Activated CD4-positive, alpha-beta memory T cell treated with anti-CD3 and anti-CD28 coated beads, Interleukin-2, amount 10 ng/mL, durations not matched to agents 7 days and 5 days (primary cell): ENCODE data around the gene DYSF. TPM values are rescaled to one million over a fixed set of nuclear protein-coding genes. Genes with fewer than 3 reads are reported as not detected.

ENCODE experiments used
- CTCF ChIA-PET: fragments of 350-600 bp; sonication (Branson Sonifier 250); formaldehyde crosslinking; loops from one replicate; lab custom pipeline; 2021; ENCODE audit warnings: antibody characterized with exemption, inconsistent platforms; lab: Charles Lee
- POLR2A ChIA-PET: fragments of 350-600 bp; sonication (Branson Sonifier 250); formaldehyde crosslinking; loops from one replicate; lab custom pipeline; 2021; ENCODE audit warnings: antibody characterized with exemption; lab: Charles Lee
- DNase-seq: peaks from one replicate; pipeline ENCODE4 v3.0.0-alpha.2; 2020
- H3K27ac Mint-ChIP-seq: one replicate; pipeline ENCODE4 v1.8.0; 2021; ENCODE audit warnings: mild to moderate bottlenecking, mixed read lengths
- H3K27me3 Mint-ChIP-seq: one replicate; pipeline ENCODE4 v1.8.0; 2021; ENCODE audit warnings: mixed read lengths
- H3K36me3 Mint-ChIP-seq: one replicate; pipeline ENCODE4 v1.8.0; 2021; ENCODE audit warnings: low read depth, mixed read lengths
- H3K4me1 Mint-ChIP-seq: one replicate; pipeline ENCODE4 v1.8.0; 2021; ENCODE audit warnings: mixed read lengths
- H3K4me3 Mint-ChIP-seq: one replicate; pipeline ENCODE4 v1.8.0; 2021; ENCODE audit warnings: mild to moderate bottlenecking, mixed read lengths
- H3K9me3 Mint-ChIP-seq: one replicate; pipeline ENCODE4 v1.8.0; 2021; ENCODE audit warnings: mixed read lengths
- total RNA-seq, 2 experiments: library from RNA; stranded (reverse); gene quantifications; one replicate each; pipeline ENCODE4 v1.2.3, GENCODE V29; 2021

Gene DYSF
- total RNA-seq, 2 experiments from 2014 or later, result not detected

DNA sequence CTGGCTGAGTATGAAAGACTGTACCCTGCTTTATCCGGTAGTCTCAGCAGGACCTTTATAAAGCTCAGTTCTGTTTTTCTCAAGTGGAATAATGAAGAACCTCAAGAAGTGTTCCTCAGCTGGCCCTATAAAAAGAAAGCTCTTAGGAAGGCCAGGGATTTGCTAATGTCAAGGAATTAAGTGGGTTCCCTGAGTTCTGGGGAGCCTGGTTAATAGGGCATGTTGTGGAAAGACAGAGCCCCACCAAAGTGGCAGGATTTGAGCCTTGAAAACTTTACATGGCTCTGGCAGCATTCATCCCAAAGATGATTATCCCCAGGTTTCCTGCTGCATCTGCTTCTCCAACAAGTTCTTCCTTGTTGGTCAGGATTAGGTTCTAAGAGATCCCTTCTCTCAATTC lies 6.9 kb upstream of the DYSF start:
- Mint-ChIP-seq H3K36me3 (no peaks in the 10 kb centered on the region), H3K4me1 (peaks cover 8% of the 10 kb centered on the region), H3K9me3 (no peaks in the 10 kb centered on the region), H3K27ac (no peak overlapping the region), H3K27me3 (peaks cover 7% of the 10 kb centered on the region), H3K4me3 (no peak overlapping the region)
- POLR2A ChIA-PET, result no interaction called here
- DNase-seq, result no peak
- CTCF ChIA-PET, result no interaction called here

DNA sequence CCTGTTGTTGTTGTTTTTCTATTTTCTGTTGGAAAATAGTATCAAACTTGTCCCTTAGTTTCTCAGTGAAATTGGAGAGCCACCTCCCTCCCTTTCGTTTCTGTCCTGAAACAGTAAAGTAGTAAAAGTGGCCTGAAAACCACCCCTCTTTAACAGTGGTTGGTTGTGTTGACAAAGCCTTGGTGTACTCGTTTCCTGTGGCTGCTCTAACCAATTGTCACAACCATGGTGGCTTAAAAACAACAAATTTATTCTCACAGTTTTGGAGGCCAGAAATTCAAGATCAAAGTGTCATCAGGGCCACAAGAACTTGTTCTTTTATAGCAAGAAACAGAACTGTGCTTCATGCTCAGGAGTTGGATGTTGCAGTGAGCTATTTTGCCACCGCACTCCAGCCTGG lies 4.0 kb upstream of the DYSF start:
- H3K4me3 Mint-ChIP-seq, result no peak overlapping the region
- CTCF ChIA-PET, result interaction anchor here (1.3 to 3.9 kb wide), 2 partner anchors 11 to 17 kb away, joined by 3 to 23 read pairs; no protein-coding TSS in a partner anchor
- H3K9me3 Mint-ChIP-seq, result no peaks in the 10 kb centered on the region
- no peak for DNase-seq
- POLR2A ChIA-PET, result interaction anchor here (1.4 kb wide), 1 partner anchor 14 kb away, joined by 3 read pairs; no protein-coding TSS in a partner anchor
- H3K36me3 Mint-ChIP-seq, result no peaks in the 10 kb centered on the region
- H3K27ac Mint-ChIP-seq, result no peak overlapping the region
- peaks cover 19% of the 10 kb centered on the region for H3K4me1 Mint-ChIP-seq
- peaks cover 31% of the 10 kb centered on the region for H3K27me3 Mint-ChIP-seq

DNA sequence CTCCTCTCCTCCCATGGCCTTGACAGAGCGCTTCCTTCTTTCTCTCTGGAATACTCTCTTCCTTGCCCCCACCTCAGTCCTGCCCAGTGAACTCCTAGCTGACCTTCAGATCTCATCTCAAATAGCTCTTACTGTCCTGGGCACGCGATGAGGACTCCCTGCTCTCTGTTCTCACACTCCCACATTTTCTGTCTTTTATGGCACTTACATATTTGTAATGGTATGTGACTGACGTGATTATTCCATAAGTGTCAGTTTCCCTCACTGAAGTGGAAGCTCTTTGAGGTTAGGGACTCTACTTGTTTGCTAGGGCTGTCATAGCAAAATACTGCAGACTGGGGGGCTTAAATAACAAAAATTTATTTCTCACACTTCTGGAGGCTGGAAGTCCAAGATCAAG lies 1.7 kb upstream of the DYSF start:
- no peak overlapping the region for H3K27ac Mint-ChIP-seq
- ChIA-PET POLR2A (no interaction called here), CTCF (interaction anchor here (3.9 kb wide), 1 partner anchor 9 kb away, joined by 23 read pairs; no protein-coding TSS in a partner anchor)
- peaks cover 49% of the 10 kb centered on the region for H3K27me3 Mint-ChIP-seq
- no peaks in the 10 kb centered on the region for H3K36me3 Mint-ChIP-seq
- H3K4me3 Mint-ChIP-seq, result no peak overlapping the region
- no peaks in the 10 kb centered on the region for H3K9me3 Mint-ChIP-seq
- H3K4me1 Mint-ChIP-seq, result peaks cover 19% of the 10 kb centered on the region
- no peak for DNase-seq

DNA sequence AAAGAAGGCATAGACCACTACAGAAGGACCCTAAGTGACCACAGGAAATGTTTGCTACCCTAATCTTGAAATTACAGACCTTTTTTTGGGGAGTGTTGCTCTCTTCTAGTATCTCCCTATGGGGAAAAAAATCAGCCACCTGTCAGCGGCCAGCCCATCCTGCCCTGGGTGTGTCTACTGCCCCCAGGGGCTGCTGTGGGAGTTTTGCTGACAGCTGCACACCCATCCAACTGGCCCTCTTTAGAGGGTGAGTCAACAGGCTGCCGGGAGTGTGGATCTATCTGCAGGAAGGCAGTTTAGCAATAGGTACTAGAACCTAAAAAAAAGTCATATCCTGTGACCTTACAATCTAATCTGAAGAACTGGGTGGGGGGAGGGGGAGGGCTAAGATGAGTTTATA lies 796 bp upstream of the DYSF start:
- DNase-seq, result peak; percentile 27
- H3K36me3 Mint-ChIP-seq, result no peaks in the 10 kb centered on the region

DNA sequence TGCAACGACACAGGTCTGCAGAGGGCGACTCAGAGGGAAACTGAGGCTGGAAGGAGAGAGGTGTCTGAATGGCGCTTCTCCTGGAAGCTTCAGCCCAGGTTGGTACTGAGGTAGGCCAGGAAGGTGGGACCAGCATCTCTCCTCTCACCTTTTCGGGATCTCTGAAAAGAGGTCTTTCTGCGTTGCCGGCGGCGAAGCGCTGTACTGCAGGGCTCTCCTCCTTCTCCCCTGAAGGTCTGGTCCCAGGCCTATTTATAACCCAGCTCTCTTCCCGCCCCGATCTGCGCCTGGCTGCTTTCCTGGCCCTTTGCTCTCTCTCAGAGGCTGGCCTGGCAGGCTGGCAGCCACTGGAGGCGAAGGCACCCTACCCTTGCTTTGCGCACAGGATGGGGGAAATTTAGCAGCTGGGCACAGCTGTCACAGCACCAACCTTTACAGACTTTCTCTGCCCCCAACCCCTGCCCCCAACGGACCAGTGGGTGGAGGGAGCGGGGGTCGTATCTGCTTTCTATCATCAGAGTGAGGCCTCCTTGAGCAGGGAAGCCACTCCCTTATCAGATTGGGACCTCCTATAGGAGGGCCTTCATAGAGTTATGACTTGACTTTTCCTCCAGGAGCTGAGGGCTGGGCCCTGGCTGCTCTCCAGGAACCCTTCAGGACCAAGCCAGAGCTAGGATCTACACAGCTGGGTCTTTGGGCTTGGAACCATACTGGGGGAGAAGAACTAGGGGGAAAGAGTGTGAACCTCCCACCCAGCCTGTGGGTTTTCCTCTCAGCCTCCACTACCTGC lies 1.1 kb downstream of the DYSF start:
- H3K27me3 Mint-ChIP-seq, result peaks cover 53% of the 10 kb centered on the region
- H3K4me1 Mint-ChIP-seq, result peaks cover 13% of the 10 kb centered on the region
- H3K27ac Mint-ChIP-seq, result no peak overlapping the region
- no peak overlapping the region for H3K4me3 Mint-ChIP-seq
- ChIA-PET POLR2A (no interaction called here), CTCF (no interaction called here)
- H3K9me3 Mint-ChIP-seq, result no peaks in the 10 kb centered on the region
- DNase-seq, result no peak
- H3K36me3 Mint-ChIP-seq, result no peaks in the 10 kb centered on the region

More for the DNA sequence above, 796 bp upstream of the DYSF start:
- peaks cover 19% of the 10 kb centered on the region for H3K4me1 Mint-ChIP-seq
- ChIA-PET POLR2A (no interaction called here), CTCF (interaction anchor here (1.0 kb wide), 1 partner anchor 9 kb away, joined by 3 read pairs; no protein-coding TSS in a partner anchor)
- H3K9me3 Mint-ChIP-seq, result no peaks in the 10 kb centered on the region
- H3K4me3 Mint-ChIP-seq, result no peak overlapping the region
- peaks cover 51% of the 10 kb centered on the region for H3K27me3 Mint-ChIP-seq
- no peak overlapping the region for H3K27ac Mint-ChIP-seq

DNA sequence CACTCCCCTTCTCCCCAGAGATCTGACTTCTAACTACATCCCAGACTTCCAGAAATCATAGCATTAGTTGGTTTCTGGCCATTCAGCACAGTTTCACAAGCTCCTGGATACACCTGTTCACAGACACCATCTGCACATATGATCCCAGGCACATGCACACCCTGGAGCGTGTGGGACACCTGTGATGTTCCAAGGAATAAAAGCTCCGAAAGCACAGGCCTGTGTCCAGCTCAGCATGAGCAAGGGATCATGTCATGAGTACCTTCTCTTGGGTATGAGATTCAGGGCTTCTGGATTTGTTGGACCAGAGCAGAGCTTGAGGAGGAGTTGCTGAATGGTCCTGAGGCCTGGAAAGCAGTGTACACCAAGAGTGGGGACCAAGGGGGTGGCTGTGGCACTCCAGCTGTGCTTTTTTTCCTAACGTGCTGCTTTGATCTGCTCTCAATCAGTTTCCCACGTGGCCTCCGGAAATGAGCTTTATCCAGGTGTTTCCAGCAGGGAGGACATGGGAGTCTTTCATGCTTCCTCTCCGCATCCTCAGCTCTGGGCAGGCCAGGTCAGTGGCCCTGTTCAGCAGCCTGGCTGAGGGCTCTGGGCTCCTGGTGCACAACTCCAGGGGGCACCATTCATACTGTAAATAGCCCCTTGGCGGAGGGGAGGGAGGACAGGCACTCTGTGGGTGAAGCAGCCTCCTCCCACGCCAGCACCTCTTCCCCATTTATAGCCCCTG lies 1.8 kb downstream of the DYSF start:
- CTCF ChIA-PET, result interaction anchor here (1.2 to 3.5 kb wide), 2 partner anchors 123 to 155 kb away, joined by 4 to 10 read pairs; partner anchors contain the start of gene ZNF638
- H3K36me3 Mint-ChIP-seq, result no peaks in the 10 kb centered on the region

DNA sequence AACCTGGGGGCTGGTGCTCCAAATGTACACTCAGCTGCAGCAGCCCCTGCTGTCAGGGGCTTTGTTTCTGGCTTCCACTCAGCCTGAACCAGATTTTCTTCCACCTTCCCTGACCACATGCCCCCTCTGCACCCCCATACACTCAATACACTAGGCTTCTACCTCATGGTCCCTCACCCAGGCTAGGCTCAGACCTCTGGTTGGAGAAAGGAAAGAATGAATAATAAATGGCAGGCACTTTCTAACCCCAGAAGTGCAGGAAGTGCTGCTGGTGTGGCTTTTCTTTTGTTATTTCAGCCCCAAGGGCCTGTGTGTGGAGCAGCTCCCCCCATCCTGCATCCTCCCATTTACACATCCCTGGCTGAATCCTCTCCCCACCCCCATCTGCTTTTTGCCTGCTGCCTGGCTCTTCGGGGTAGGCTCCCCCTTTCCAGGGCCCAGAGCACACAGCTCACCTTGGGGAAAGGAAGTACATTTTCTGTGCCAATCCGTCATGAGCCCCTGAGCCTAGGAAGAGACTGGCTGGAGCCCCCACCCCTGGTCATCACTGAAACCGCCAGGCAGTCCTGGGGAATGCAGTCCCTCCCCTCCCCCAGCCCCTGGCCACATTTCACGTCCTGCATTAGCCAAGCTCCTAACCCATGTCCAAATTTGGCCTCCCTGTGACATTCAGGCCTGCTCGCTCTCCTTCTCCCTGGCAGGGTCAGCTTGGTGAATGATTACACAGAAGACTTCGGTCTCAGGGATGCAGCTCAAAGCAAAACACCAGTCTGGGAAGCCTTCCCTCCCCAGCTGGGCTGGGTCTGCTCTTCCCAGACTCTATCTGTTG lies 2.6 kb downstream of the DYSF start:
- H3K9me3 Mint-ChIP-seq, result no peaks in the 10 kb centered on the region
- no peak for DNase-seq
- ChIA-PET POLR2A (interaction anchor here (1.1 kb wide), 1 partner anchor 124 kb away, joined by 3 read pairs; the partner anchor contains the start of gene ZNF638), CTCF (interaction anchor here (1.2 to 3.5 kb wide), 3 partner anchors 11 to 156 kb away, joined by 4 to 10 read pairs (median 9); partner anchors contain the start of gene ZNF638)
- no peak overlapping the region for H3K4me3 Mint-ChIP-seq
- no peaks in the 10 kb centered on the region for H3K36me3 Mint-ChIP-seq
- H3K27me3 Mint-ChIP-seq, result peaks cover 51% of the 10 kb centered on the region
- no peak overlapping the region for H3K27ac Mint-ChIP-seq
- H3K4me1 Mint-ChIP-seq, result peaks cover 12% of the 10 kb centered on the region

More for the DNA sequence above, 1.8 kb downstream of the DYSF start:
- Mint-ChIP-seq H3K9me3 (no peaks in the 10 kb centered on the region), H3K4me3 (no peak overlapping the region), H3K27ac (no peak overlapping the region), H3K4me1 (peaks cover 12% of the 10 kb centered on the region), H3K27me3 (peaks cover 53% of the 10 kb centered on the region)
- DNase-seq, result no peak
- POLR2A ChIA-PET, result interaction anchor here (1.1 kb wide), 1 partner anchor 123 kb away, joined by 3 read pairs; the partner anchor contains the start of gene ZNF638

DNA sequence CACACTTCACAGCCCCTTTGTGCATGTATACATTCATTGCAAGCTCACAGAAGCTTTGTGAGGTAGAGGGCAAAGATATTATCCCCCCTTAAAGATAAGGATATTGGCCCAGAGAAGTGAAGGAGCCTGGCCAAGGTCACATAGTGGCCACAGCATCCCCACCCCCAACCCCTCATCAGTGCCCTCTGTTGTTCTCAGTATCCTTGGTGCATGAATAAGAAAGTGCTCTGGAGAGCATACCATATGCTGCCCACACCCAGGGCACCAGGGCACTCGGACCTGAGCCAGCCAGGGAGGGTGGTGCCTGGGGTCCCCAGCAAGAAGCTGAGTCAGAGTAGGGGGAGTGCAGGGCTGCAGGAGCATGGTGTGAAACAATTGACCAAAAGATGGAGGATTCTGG lies 3.3 kb downstream of the DYSF start:
- CTCF ChIA-PET, result interaction anchor here (2.1 to 3.5 kb wide), 2 partner anchors 11 to 157 kb away, joined by 9 to 10 read pairs; no protein-coding TSS in a partner anchor

DNA sequence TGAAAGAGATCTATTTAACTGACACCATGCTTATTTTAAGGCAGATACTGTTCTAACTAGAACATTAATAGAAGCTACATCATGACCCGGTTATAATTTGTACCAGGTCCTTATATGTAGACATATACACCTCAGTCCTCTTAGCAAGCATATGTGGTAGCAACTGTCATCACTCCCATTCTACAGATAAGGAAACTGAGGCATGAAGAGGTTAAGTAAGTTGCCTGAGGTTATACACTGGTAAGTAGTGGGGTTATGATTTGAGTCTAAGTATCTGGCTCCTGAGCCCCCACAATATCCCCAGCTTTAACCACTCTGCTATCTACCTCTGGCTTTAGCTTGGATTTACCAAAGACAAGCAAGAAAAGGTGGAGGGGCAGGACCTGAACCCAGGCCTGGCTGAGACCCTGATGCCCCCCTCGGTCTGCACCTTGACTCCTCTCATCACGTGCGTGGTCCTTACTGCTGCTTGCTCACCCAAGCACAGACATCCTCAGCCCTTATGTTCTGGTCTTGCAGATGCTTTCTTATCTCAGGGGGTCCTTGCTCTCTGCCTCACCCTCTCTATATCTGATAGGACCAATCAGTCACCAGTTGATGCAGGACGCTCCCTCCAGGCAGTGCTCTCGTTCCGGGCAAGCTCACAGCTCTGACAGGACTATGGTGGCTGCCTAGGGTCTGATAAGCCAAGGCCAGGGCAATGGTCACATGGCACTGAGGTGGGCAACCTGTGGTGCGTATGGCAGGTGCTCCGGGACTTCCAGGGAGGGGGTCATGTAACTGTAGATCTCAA lies 4.0 kb downstream of the DYSF start:
- Mint-ChIP-seq H3K9me3 (no peaks in the 10 kb centered on the region), H3K4me1 (peaks cover 10% of the 10 kb centered on the region), H3K27me3 (peaks cover 38% of the 10 kb centered on the region), H3K27ac (no peak overlapping the region), H3K4me3 (no peak overlapping the region), H3K36me3 (no peaks in the 10 kb centered on the region)
- ChIA-PET CTCF (interaction anchor here (2.1 to 3.5 kb wide), 2 partner anchors 10 to 158 kb away, joined by 9 to 10 read pairs; no protein-coding TSS in a partner anchor), POLR2A (no interaction called here)
- no peak for DNase-seq

More for the DNA sequence above, 3.3 kb downstream of the DYSF start:
- POLR2A ChIA-PET, result no interaction called here
- Mint-ChIP-seq H3K36me3 (no peaks in the 10 kb centered on the region), H3K4me1 (peaks cover 12% of the 10 kb centered on the region), H3K27ac (no peak overlapping the region), H3K27me3 (peaks cover 45% of the 10 kb centered on the region), H3K4me3 (no peak overlapping the region), H3K9me3 (no peaks in the 10 kb centered on the region)
- DNase-seq, result no peak

DNA sequence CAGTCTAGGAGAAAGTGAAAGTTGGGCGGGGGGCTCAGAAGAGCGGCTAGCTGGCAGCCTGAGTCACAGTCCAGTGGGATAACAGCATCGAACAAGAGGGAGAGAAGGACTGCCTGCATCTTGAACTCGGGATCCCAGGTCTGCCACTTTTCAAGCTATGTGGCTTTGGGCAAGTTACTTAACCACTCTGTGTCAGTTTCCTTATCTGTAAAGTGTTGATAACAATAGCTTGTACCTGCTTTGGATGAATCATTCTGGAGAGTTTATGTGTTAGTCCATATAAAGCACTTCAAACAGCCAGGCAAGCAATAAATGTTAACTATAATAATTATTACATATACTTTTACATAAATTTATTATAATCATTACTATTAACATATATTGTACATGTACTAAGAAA lies 4.6 kb downstream of the DYSF start:
- Mint-ChIP-seq H3K27ac (no peak overlapping the region), H3K4me3 (no peak overlapping the region), H3K36me3 (no peaks in the 10 kb centered on the region), H3K27me3 (peaks cover 33% of the 10 kb centered on the region), H3K9me3 (no peaks in the 10 kb centered on the region), H3K4me1 (peaks cover 4% of the 10 kb centered on the region)
- ChIA-PET CTCF (interaction anchor here (2.1 to 3.5 kb wide), 2 partner anchors 9 to 158 kb away, joined by 9 to 10 read pairs; no protein-coding TSS in a partner anchor), POLR2A (no interaction called here)
- no peak for DNase-seq

DNA sequence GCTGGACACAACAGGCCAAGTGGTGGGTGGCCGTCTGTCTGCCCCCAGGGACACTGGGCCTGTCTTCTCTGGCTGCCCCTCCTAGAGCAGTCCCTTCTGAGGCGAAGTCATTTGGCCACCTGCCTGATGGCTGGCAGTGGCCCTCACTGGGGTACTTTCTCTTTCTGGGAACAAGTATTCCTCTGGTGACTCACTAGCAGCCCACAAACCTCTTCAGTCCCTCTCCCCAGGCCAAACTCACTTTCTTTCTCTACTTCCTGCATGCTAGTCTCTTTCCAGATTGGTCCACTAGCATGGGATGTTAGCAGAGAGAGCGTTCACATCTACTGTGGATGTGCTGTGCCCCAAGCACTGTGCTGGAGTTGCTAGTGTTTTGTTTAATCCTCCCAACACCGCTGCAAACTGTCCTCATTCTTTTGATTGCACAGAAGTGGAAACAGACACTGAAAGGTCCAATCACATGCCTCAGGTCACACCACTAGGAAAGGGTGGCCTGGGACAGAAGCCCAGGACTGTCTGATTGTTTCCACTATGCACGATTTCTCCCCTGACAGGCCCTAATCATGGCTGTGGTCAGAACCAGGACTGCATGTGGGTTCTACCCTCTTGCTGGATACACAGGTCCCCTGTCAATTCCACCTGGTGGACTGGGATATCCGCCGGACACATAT lies 5.2 kb downstream of the DYSF start:
- peaks cover 26% of the 10 kb centered on the region for H3K27me3 Mint-ChIP-seq
- DNase-seq, result no peak
- H3K4me1 Mint-ChIP-seq, result no peaks in the 10 kb centered on the region
- POLR2A ChIA-PET, result no interaction called here
- H3K4me3 Mint-ChIP-seq, result no peak overlapping the region
- CTCF ChIA-PET, result interaction anchor here (3.5 kb wide), 1 partner anchor 159 kb away, joined by 10 read pairs; no protein-coding TSS in a partner anchor
- no peaks in the 10 kb centered on the region for H3K9me3 Mint-ChIP-seq
- H3K36me3 Mint-ChIP-seq, result no peaks in the 10 kb centered on the region
- H3K27ac Mint-ChIP-seq, result no peak overlapping the region
